Small intestine (tissue), 7 donors: ENCODE measurements around the gene CCNT1. TPM values are rescaled to one million over a fixed set of nuclear protein-coding genes. Genes with fewer than 3 reads are reported as not detected.
A peak's percentile ranks its signal among the peaks of the same experiment; 100 is the strongest.

Source experiments
- DNase-seq, 2 donors: peaks; one replicate each; pipeline versions ENCODE4 v3.0.0 to v3.0.0-alpha.2; 2013
- FAIRE-seq: peaks from 2 replicates; lab custom pipeline; 2012; peaks lifted over from hg19 to GRCh38; lab: Jason Lieb, UNC
- H3K27ac ChIP-seq, 3 donors: one replicate each; pipeline ENCODE4 v1.5.1; 2013; ENCODE audit warnings: low read length in 2 of 3, mild to moderate bottlenecking in 2 of 3, control low read depth in 1 of 3, inconsistent platforms in 1 of 3, low read depth in 1 of 3, moderate library complexity in 1 of 3
- H3K27me3 ChIP-seq, 3 donors: one replicate each; pipeline ENCODE4 v1.6.1; 2013; ENCODE audit warnings: low read length in 3 of 3, inconsistent platforms in 1 of 3; ENCODE audit not compliant: control insufficient read depth in 3 of 3, insufficient read depth in 3 of 3
- H3K36me3 ChIP-seq, 3 donors: one replicate each; pipeline ENCODE4 v1.6.1; 2013; ENCODE audit warnings: low read length in 3 of 3, inconsistent platforms in 1 of 3, low read depth in 1 of 3, mild to moderate bottlenecking in 1 of 3, moderate library complexity in 1 of 3; ENCODE audit not compliant: control insufficient read depth in 3 of 3, insufficient read depth in 2 of 3
- H3K4me1 ChIP-seq, 3 donors: one replicate each; pipeline ENCODE4 v1.6.1; 2013; ENCODE audit warnings: low read length in 2 of 3, inconsistent platforms in 1 of 3, low read depth in 1 of 3, mild to moderate bottlenecking in 1 of 3, moderate library complexity in 1 of 3; ENCODE audit not compliant: control insufficient read depth in 3 of 3, insufficient read depth in 2 of 3
- H3K4me3 ChIP-seq, 3 donors: one replicate each; pipeline ENCODE4 v1.5.1; 2013; ENCODE audit warnings: low read length in 3 of 3, control low read depth in 1 of 3, inconsistent platforms in 1 of 3, low read depth in 1 of 3, mild to moderate bottlenecking in 1 of 3, moderate library complexity in 1 of 3
- H3K9me3 ChIP-seq, 2 donors: one replicate each; pipeline ENCODE4 v1.6.1; 2013; ENCODE audit warnings: low read depth in 1 of 2, low read length in 1 of 2; ENCODE audit not compliant: control insufficient read depth in 2 of 2, insufficient read depth in 1 of 2
- WGBS, 3 donors: extraction: QIAGEN DNeasy Blood & Tissue Kit; methylation state at CpG; one replicate each; pipeline ENCODE4 v1.1.7; 2013; 5-methylcytosine and 5-hydroxymethylcytosine counted together
- polyA plus RNA-seq, 4 donors: library from polyadenylated mRNA; stranded (reverse) in 3 of 4; unstranded in 1 of 4; fragments of 200-250 nt in 3 of 4; fragments of 120-200 nt in 1 of 4; gene quantifications; one replicate each; pipeline versions ENCODE4 v1.2.1 to v1.2.3, GENCODE V29; 2013
- donor health status: healthy with polysubstance abuse.
- donor health status: control.
- donor health status: control.
- donor health status: Bipolar disorder and iron deficiency.
- donor health status: healthy.

The CCNT1 gene
- polyA plus RNA-seq, 4 donors: 3.0 to 22.0 (median 5.1) TPM

DNA sequence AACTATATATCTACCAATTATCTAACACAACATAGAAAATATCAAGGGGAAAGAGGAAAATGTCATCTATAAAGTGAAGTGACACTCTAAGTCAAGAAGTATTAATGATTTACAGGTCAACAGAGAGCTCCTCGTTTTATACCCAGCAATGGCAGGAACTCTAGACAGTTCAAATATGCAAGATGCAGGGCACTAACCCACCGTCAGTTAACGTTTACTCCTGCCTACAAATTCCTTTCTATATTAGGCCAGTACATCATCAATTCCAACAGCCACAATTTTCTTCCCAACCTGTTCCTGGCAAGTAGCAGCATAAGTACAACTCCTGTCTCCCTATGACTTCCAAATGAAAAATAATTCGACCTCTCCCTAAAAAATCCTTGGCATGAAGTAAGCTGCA is 25.5 kb downstream of the CCNT1 start:
- DNase-seq: no peak
- no peak for FAIRE-seq
- H3K27ac ChIP-seq: peak overlapping the region in 1 of 3 donors; percentile 45

DNA sequence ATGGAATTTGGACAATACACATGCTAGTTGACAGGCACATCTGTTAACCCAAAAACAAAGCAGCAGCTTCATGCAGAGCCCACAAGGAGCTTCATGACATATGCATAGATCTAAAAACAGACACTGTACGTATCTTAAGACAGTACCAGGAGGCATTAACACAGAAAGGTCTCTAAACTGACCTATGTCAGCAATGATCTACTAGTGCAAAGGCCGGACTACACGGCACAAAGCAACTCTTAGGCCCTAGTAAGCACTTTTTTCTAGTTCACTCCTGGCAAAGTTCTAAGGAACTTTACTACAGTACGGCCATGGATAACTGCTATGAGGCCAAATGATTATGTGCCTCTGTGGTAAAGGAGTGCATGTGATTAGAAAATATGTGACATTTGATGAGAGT is 26.1 kb downstream of the CCNT1 start:
- Histone ChIP-seq H3K4me3 (no peak overlapping the region), H3K36me3 (peaks cover 19 to 21% (median 19%) of the 10 kb centered on the region in 3 donors), H3K4me1 (peaks cover 0 to 5% (median 0%) of the 10 kb centered on the region in 3 donors), H3K9me3 (no peaks in the 10 kb centered on the region), H3K27me3 (no peaks in the 10 kb centered on the region), H3K27ac (peak overlapping the region in 1 of 3 donors; percentile 68)
- WGBS, 3 donors: 78 to 82% (median 82%) methylated on average over 4 of the region's 4 CpGs
- peak in 1 of 2 donors; percentile 40 for DNase-seq
- no peak for FAIRE-seq

More for the DNA sequence above, 25.5 kb downstream of the CCNT1 start:
- 56 to 66% (median 65%) methylated on average over 4 of the region's 4 CpGs for WGBS, 3 donors
- Histone ChIP-seq H3K4me3 (no peak overlapping the region), H3K36me3 (peaks cover 22 to 26% (median 22%) of the 10 kb centered on the region in 3 donors), H3K27me3 (no peaks in the 10 kb centered on the region), H3K4me1 (peaks cover 0 to 5% (median 0%) of the 10 kb centered on the region in 3 donors), H3K9me3 (no peaks in the 10 kb centered on the region)

DNA sequence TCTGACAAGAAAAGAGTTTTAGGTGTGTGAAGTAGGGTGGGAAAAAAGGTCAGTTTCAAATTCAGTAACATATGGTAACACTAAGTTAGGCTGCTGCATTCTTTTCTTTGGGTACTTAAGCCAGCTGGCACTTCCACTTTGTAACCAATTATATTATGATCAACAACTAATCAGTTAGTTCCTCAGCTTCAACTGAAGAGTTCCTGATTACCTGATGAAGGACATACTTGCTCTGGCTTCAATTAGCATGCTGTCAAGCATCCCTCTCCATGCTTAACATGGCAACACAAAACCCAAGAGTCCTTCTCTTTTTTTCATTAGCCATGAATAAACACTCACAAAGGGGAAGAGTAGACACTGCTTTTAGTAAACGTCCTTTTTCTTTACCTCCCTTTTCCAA is 27.7 kb downstream of the CCNT1 start:
- Histone ChIP-seq H3K4me3 (no peak overlapping the region), H3K27ac (no peak overlapping the region), H3K9me3 (no peaks in the 10 kb centered on the region), H3K27me3 (no peaks in the 10 kb centered on the region), H3K36me3 (peaks cover 10 to 15% (median 13%) of the 10 kb centered on the region in 3 donors), H3K4me1 (peaks cover 0 to 5% (median 0%) of the 10 kb centered on the region in 3 donors)
- WGBS, 3 donors: 57 to 78% (median 71%) methylated on average over 1 of the region's 1 CpG
- DNase-seq (no peak), FAIRE-seq (no peak)

DNA sequence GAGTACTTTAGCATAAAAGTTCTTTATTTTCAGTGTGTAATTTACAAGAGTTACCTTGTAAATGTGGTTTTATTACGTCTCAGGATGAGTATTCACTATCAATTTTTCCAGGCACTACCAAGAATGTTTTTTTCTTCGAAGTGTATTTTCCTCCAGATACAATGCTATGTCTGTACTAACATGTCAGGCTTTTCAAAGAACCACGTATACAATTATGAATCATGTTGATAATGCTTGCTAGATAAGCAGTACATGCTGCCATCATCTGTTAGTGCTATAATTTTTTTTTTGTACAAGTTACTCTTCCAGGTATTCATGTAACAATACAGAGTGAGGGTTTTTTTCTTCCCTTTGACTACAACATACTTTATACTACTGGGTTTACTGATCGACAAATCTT is 28.9 kb downstream of the CCNT1 start:
- peaks cover 0 to 5% (median 0%) of the 10 kb centered on the region in 3 donors for H3K4me1 ChIP-seq
- H3K27me3 ChIP-seq: no peaks in the 10 kb centered on the region
- H3K9me3 ChIP-seq: no peaks in the 10 kb centered on the region
- no peak overlapping the region for H3K4me3 ChIP-seq
- no peak overlapping the region for H3K27ac ChIP-seq
- FAIRE-seq: no peak
- peaks cover 2 to 7% (median 2%) of the 10 kb centered on the region in 3 donors for H3K36me3 ChIP-seq
- DNase-seq: no peak
- 72 to 80% (median 74%) methylated on average over 4 of the region's 4 CpGs for WGBS, 3 donors

DNA sequence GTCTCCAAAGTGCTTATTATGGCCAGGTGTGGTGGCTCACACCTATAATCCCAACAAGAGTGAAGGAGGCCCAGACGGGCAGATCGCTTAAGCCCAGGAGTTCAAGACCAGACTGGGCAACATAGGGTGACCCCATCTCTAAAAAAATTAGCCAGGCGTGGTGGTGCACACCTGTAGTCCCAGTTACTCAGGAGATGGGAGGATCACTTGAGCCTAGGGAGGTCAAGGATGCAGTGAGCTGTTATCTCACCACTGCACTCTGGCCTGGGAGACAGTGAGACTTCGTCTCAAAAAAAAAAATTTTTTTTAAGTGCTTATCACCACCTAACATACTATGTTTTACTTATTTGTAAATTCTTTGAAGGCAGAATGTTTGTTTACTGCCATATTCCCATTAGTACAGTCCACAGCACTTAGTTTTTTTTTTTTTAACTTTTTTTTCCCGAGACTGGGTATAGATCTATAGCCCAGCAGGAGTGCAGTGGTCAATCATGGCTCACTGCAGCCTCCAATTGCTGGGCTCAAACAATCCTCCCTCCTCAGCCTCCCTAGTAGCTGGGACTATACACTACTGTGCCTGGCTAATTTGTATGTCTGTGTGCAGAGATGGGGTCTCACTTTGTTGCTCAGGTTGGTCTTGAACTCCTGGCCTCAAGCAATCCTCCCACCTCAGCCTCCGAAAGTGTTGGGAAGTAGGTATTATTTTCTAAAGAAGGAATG is 29.7 kb downstream of the CCNT1 start:
- FAIRE-seq (no peak), DNase-seq (no peak)
- Histone ChIP-seq H3K27ac (no peak overlapping the region), H3K36me3 (peaks cover under 1 to 7% (median 2%) of the 10 kb centered on the region in 3 donors), H3K27me3 (no peaks in the 10 kb centered on the region), H3K9me3 (no peaks in the 10 kb centered on the region), H3K4me1 (peaks cover 0 to 5% (median 0%) of the 10 kb centered on the region in 3 donors), H3K4me3 (no peak overlapping the region)
- WGBS, 3 donors: 91 to 93% (median 92%) methylated on average over 6 of the region's 6 CpGs

DNA sequence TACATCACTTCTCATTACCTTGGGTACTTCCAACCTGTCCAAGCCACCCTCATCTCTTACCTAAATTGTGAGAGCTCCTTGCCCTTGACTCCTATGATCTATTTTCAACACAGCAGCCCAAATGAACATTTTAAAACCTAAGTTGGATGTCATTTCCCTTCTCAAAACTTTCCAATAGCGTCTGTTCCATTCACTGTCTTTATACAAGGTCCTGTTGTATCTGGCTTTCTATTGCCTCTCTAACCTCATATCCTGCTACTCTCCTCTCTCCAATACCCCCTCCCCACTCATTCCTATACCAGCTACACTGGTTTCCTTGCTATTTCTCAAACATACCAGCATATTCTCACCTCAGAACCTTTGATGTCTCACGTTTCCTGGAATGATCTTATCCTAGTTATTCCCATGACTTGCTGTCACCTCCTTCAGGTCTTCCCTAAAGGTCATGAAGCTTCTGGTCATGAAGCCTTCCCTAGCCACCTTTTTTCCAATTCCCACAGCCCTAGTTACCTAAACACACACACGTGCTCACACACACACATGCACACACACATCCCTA is 30.4 kb downstream of the CCNT1 start:
- peaks cover 0 to 5% (median under 1%) of the 10 kb centered on the region in 3 donors for H3K4me1 ChIP-seq
- no peak for FAIRE-seq
- H3K4me3 ChIP-seq: no peak overlapping the region
- no peak for DNase-seq
- H3K9me3 ChIP-seq: no peaks in the 10 kb centered on the region
- 41 to 54% (median 54%) methylated on average over 3 of the region's 3 CpGs for WGBS, 3 donors
- no peaks in the 10 kb centered on the region for H3K27me3 ChIP-seq
- H3K27ac ChIP-seq: no peak overlapping the region
- H3K36me3 ChIP-seq: peaks cover 0 to 6% (median 2%) of the 10 kb centered on the region in 3 donors

DNA sequence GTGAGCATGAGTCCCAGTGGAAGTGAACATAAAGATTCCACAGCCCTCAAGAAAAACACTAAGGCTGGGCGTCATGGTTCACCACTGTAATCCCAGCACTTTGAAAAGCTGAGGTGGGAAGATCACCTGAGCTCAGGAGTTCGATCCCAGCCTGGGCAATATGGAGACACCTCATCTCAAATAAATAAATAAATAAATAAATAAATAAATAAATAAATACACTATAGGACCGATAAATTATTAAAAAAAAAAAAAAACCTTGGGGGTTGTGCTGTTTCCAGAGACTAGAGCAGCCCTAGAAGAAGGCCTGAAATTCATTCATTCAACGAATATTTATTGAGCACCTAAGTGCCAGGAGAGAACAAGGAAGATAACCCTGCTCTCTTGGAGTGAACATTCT is 33.0 kb downstream of the CCNT1 start:
- H3K4me1 ChIP-seq: peaks cover 2 to 14% (median 12%) of the 10 kb centered on the region in 3 donors
- no peak for FAIRE-seq
- no peak for DNase-seq
- no peaks in the 10 kb centered on the region for H3K27me3 ChIP-seq
- H3K4me3 ChIP-seq: no peak overlapping the region
- no peaks in the 10 kb centered on the region for H3K9me3 ChIP-seq
- H3K36me3 ChIP-seq: peaks cover 0 to 11% (median 6%) of the 10 kb centered on the region in 3 donors
- no peak overlapping the region for H3K27ac ChIP-seq
- WGBS, 3 donors: 78 to 90% (median 84%) methylated on average over 4 of the region's 4 CpGs

DNA sequence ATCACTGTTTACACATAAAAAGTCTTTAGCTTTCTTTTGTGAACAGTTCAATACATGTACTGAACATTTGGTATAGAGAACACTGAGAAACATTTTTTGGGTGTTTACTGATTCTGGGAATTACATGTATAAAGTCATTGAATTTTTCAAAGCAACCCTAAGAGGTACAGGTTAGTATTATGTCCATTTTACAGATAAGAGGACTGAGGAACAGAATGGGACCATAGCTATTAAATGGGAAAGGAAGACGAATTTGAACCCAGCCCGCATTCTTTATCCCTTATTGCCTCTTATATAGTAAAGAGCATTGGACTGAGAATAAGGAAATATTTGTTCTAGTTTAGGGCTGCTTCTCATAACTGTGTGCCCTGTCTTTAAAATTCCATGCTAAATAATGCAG is 33.6 kb downstream of the CCNT1 start:
- no peaks in the 10 kb centered on the region for H3K9me3 ChIP-seq
- no peak overlapping the region for H3K27ac ChIP-seq
- H3K4me1 ChIP-seq: peaks cover 2 to 17% (median 12%) of the 10 kb centered on the region in 3 donors
- no peak for FAIRE-seq
- H3K36me3 ChIP-seq: peaks cover 0 to 11% (median 6%) of the 10 kb centered on the region in 3 donors
- no peak for DNase-seq
- H3K4me3 ChIP-seq: peak overlapping the region; percentile 44 to 93 (median 60)
- H3K27me3 ChIP-seq: no peaks in the 10 kb centered on the region
- WGBS, 3 donors: 71 to 81% (median 76%) methylated on average over 2 of the region's 2 CpGs
